Tibial nerve (tissue), 4 donors: Measurements from ENCODE around the gene NOP16. TPM values are rescaled to one million over a fixed set of nuclear protein-coding genes. Genes with fewer than 3 reads are reported as not detected.

Source experiments
- DNase-seq, 2 donors: peaks; one replicate each; pipeline ENCODE4 v3.0.0-alpha.2; 2019; ENCODE audit warnings: low spot score in 2 of 2
- H3K27ac ChIP-seq, 4 donors: fragments of 200-600 bp; sonication (generic) in 3 of 4; one replicate each; pipeline ENCODE4 v1.5.1; 2017 to 2019; ENCODE audit warnings: mild to moderate bottlenecking in 1 of 4
- H3K27me3 ChIP-seq, 2 donors: fragments of 200-600 bp; sonication (generic) in 1 of 2; one replicate each; pipeline versions ENCODE4 v1.5.1 to v1.6.0; 2017 to 2019
- H3K36me3 ChIP-seq, 3 donors: fragments of 200-600 bp; sonication (generic); one replicate each; pipeline ENCODE4 v1.5.1; 2018 to 2019
- H3K4me1 ChIP-seq, 4 donors: fragments of 200-600 bp; sonication (generic) in 3 of 4; one replicate each; pipeline ENCODE4 v1.5.1; 2017 to 2019
- H3K4me3 ChIP-seq, 4 donors: fragments of 200-600 bp; sonication (generic) in 3 of 4; one replicate each; pipeline ENCODE4 v1.5.1; 2017 to 2019; ENCODE audit warnings: mild to moderate bottlenecking in 1 of 4, moderate library complexity in 1 of 4
- H3K9me3 ChIP-seq, 4 donors: fragments of 200-600 bp; sonication (generic) in 3 of 4; one replicate each; pipeline ENCODE4 v1.5.1; 2017 to 2019
- EP300 ChIP-seq, 2 donors: sonication (generic); formaldehyde crosslinking; IDR thresholded peaks; one replicate each; pipeline ENCODE4 v1.6.1; 2017; ENCODE audit warnings: antibody characterized with exemption in 2 of 2, mild to moderate bottlenecking in 1 of 2
- POLR2A ChIP-seq, 2 donors: fragments of 450-650 bp; IDR thresholded peaks; one replicate each; pipeline ENCODE4 v1.6.1; 2017; ENCODE audit warnings: antibody characterized with exemption in 2 of 2, mild to moderate bottlenecking in 2 of 2, moderate library complexity in 2 of 2
- WGBS, 2 donors: methylation state at CpG; one replicate each; pipeline ENCODE4 v1.1.5; 2018; 5-methylcytosine and 5-hydroxymethylcytosine counted together
- total RNA-seq, 4 donors: library from RNA; depleted of rRNA; stranded (reverse); fragments of >200 nt; gene quantifications; one replicate each; pipeline ENCODE4 v1.1.0, GENCODE V29; 2016
- TF ChIP-seq, protein P1 (sequence below), 5 experiments: fragments of 200-600 bp in 3 of 5; fragments of 450-650 bp in 2 of 5; sonication (generic) in 3 of 5; IDR thresholded peaks; one replicate each; pipeline ENCODE4 v1.5.1; 2016 to 2019; ENCODE audit warnings: antibody characterized with exemption in 5 of 5, mild to moderate bottlenecking in 3 of 5, moderate library complexity in 2 of 5

Gene NOP16
- total RNA-seq, result 10 to 100 TPM in 1 of 4 donors, 1 to 10 TPM in 3; 6.1 to 17.7 (median 6.6) TPM

DNA sequence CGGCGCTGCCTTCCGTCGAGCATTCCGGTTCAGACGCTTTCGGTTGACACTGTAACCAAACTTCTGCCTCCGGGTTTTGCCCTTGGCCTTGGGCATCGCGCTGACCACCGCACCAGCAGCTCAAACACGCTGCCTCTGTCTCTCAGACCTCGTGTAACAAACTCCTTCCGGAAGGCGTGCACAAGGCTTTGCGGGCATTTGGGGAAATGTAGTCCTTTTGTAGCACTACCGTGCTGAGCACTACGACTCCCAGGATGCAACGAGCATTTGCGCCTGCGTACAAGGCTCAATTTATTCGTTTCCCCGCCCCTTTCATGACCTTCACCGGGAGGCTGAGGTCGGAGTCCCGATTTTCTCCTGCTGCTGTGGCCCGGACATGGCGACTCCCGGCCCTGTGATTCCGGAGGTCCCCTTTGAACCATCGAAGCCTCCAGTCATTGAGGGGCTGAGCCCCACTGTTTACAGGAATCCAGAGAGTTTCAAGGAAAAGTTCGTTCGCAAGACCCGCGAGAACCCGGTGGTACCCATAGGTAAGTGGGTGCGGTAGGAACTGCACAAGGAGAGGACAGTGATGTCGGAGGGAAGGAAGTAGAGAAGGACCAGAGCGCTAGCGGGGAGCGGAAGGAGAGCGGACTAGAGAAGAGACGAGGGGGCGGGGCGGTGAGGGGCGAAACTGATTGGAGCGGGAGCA, at the start of gene NOP16, which contains the start of gene HIGD2A:
NOP16 (minus strand) TSS at position 155 of the 691 bp plus-strand sequence; CDS start at position 96, 59 bp downstream.
HIGD2A (plus strand) TSS at position 308 of the 691 bp plus-strand sequence; CDS start at position 377, 69 bp downstream.
- TF ChIP-seq POLR2A (IDR thresholded peaks at IDR 0.05) (peak; percentile 22 to 47), EP300 (IDR thresholded peaks at IDR 0.05) (peak; percentile 65 to 94)
- TF ChIP-seq, protein P1, sequence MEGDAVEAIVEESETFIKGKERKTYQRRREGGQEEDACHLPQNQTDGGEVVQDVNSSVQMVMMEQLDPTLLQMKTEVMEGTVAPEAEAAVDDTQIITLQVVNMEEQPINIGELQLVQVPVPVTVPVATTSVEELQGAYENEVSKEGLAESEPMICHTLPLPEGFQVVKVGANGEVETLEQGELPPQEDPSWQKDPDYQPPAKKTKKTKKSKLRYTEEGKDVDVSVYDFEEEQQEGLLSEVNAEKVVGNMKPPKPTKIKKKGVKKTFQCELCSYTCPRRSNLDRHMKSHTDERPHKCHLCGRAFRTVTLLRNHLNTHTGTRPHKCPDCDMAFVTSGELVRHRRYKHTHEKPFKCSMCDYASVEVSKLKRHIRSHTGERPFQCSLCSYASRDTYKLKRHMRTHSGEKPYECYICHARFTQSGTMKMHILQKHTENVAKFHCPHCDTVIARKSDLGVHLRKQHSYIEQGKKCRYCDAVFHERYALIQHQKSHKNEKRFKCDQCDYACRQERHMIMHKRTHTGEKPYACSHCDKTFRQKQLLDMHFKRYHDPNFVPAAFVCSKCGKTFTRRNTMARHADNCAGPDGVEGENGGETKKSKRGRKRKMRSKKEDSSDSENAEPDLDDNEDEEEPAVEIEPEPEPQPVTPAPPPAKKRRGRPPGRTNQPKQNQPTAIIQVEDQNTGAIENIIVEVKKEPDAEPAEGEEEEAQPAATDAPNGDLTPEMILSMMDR (IDR thresholded peaks at IDR 0.05), result peak in 2 of 5 experiments; percentile 59 to 67
- no peaks in the 10 kb centered on the region for H3K9me3 ChIP-seq
- WGBS, 2 donors, result 1% methylated on average over 34 to 43 of the region's 47 CpGs
- peaks cover 0 to 35% (median 15%) of the 10 kb centered on the region in 4 donors for H3K4me1 ChIP-seq
- peak; percentile 99 to 100 for DNase-seq
- H3K4me3 ChIP-seq, result peak within 1 kb of the TSS; percentile 73 to 92 (median 76)
- peak within 1 kb of the TSS; percentile 71 to 98 (median 96) for H3K27ac ChIP-seq
- peaks cover 0 to 66% (median 12%) of the 10 kb centered on the region in 3 donors for H3K36me3 ChIP-seq
- no peaks in the 10 kb centered on the region for H3K27me3 ChIP-seq

GRCh38 chr5:176436656-176437055, 48.3 kb upstream of the NOP16 start:
- TF ChIP-seq, protein P1 (IDR thresholded peaks at IDR 0.05), result no peak
- Histone ChIP-seq H3K27me3 (no peaks in the 10 kb centered on the region), H3K4me3 (no peak overlapping the region), H3K36me3 (no peaks in the 10 kb centered on the region), H3K9me3 (no peaks in the 10 kb centered on the region), H3K27ac (peak overlapping the region in 1 of 4 donors; percentile 3), H3K4me1 (peaks cover 0 to 10% (median 0%) of the 10 kb centered on the region in 4 donors)
- no peak for DNase-seq
- 23 to 40% methylated on average over 5 of the region's 5 CpGs for WGBS, 2 donors

- Histone ChIP-seq H3K4me1 (peaks cover 0 to 10% (median 0%) of the 10 kb centered on the region in 4 donors), H3K4me3 (no peak overlapping the region), H3K27me3 (no peaks in the 10 kb centered on the region), H3K27ac (no peak overlapping the region), H3K36me3 (no peaks in the 10 kb centered on the region), H3K9me3 (no peaks in the 10 kb centered on the region)
- DNase-seq, result no peak
- TF ChIP-seq EP300 (IDR thresholded peaks at IDR 0.05) (no peak), POLR2A (IDR thresholded peaks at IDR 0.05) (no peak)
- TF ChIP-seq, protein P1 (IDR thresholded peaks at IDR 0.05), result no peak
- 91 to 94% methylated on average over 5 of the region's 5 CpGs for WGBS, 2 donors
These were observed 44.3 kb upstream of the NOP16 start for GRCh38 chr5:176432707-176433106.

DNA sequence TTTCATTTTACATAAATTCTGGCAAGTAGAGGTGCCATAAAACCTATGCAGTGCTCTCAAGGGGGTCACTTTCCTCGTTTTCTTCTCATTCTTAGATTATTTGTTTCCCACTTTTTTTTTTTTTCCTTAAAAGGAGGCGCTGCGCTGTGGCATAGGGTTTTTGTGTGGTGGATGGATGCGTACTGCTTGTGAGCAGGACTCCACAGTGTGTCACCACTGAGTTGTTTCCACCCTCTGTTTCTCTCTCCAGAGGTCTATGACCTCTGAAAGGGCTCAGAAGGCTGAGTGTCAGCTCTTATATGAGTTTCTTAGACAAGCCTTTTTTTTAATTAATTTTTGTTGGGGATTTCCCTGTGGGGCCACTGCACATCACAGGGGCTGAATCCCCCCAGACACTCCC, 41.6 kb upstream of the NOP16 start:
- DNase-seq, result no peak
- WGBS, 2 donors, result 36 to 63% methylated on average over 4 of the region's 4 CpGs
- TF ChIP-seq EP300 (IDR thresholded peaks at IDR 0.05), result no peak
- no peaks in the 10 kb centered on the region for H3K9me3 ChIP-seq
- H3K36me3 ChIP-seq, result no peaks in the 10 kb centered on the region
- no peaks in the 10 kb centered on the region for H3K4me1 ChIP-seq
- no peak overlapping the region for H3K4me3 ChIP-seq
- H3K27me3 ChIP-seq, result no peaks in the 10 kb centered on the region
- no peak overlapping the region for H3K27ac ChIP-seq

GRCh38 chr5:176427971-176428370, 39.6 kb upstream of the NOP16 start:
- H3K27ac ChIP-seq, result no peak overlapping the region
- no peaks in the 10 kb centered on the region for H3K4me1 ChIP-seq
- DNase-seq, result no peak
- TF ChIP-seq EP300 (IDR thresholded peaks at IDR 0.05) (no peak), POLR2A (IDR thresholded peaks at IDR 0.05) (no peak)
- TF ChIP-seq, protein P1 (IDR thresholded peaks at IDR 0.05), result no peak
- H3K4me3 ChIP-seq, result no peak overlapping the region
- WGBS, 2 donors, result 57 to 62% methylated on average over 4 of the region's 4 CpGs
- no peaks in the 10 kb centered on the region for H3K27me3 ChIP-seq
- no peaks in the 10 kb centered on the region for H3K36me3 ChIP-seq
- H3K9me3 ChIP-seq, result no peaks in the 10 kb centered on the region
